Activated naive CD8-positive, alpha-beta T cell (primary cell): Measurements from ENCODE around the gene TARS3.
"Not testable (repeated sequence)": the region's sequence is repeated elsewhere in the genome, so short reads cannot be mapped to it uniquely, and the experiment has no call there.

Source experiments
- H3K27ac Mint-ChIP-seq: one replicate; pipeline ENCODE4 v1.8.0; 2021; ENCODE audit warnings: mixed read lengths
- H3K27me3 Mint-ChIP-seq: one replicate; pipeline ENCODE4 v1.8.0; 2021; ENCODE audit warnings: mixed read lengths
- H3K36me3 Mint-ChIP-seq: one replicate; pipeline ENCODE4 v1.8.0; 2021; ENCODE audit warnings: mixed read lengths
- H3K4me1 Mint-ChIP-seq: one replicate; pipeline ENCODE4 v1.8.0; 2021; ENCODE audit warnings: low read depth, mixed read lengths
- H3K4me3 Mint-ChIP-seq: one replicate; pipeline ENCODE4 v1.8.0; 2021; ENCODE audit warnings: mild to moderate bottlenecking, mixed read lengths
- H3K9me3 Mint-ChIP-seq: one replicate; pipeline ENCODE4 v1.8.0; 2021; ENCODE audit warnings: low read depth, mixed read lengths

The TARS3 gene

GRCh38 chr15:101635944-101636727 is 88.1 kb downstream of the TARS3 start:
- Mint-ChIP-seq H3K27me3 (no peaks in the 10 kb centered on the region), H3K9me3 (no peaks in the 10 kb centered on the region), H3K4me3 (no peak overlapping the region), H3K4me1 (peaks cover 4% of the 10 kb centered on the region), H3K27ac (no peak overlapping the region), H3K36me3 (peaks cover 5% of the 10 kb centered on the region)

- no peaks in the 10 kb centered on the region for H3K9me3 Mint-ChIP-seq
- no peaks in the 10 kb centered on the region for H3K36me3 Mint-ChIP-seq
- H3K4me3 Mint-ChIP-seq = no peak overlapping the region
- no peak overlapping the region for H3K27ac Mint-ChIP-seq
- H3K27me3 Mint-ChIP-seq = no peaks in the 10 kb centered on the region
- H3K4me1 Mint-ChIP-seq = no peaks in the 10 kb centered on the region
Observed at GRCh38 chr15:101633356-101633755, 90.9 kb downstream of the TARS3 start.

GRCh38 chr15:101626729-101627128 is 97.5 kb downstream of the TARS3 start:
- H3K36me3 Mint-ChIP-seq = peaks cover 16% of the 10 kb centered on the region

GRCh38 chr15:101625980-101626379 is 98.3 kb downstream of the TARS3 start:
- Mint-ChIP-seq H3K4me3 (no peak overlapping the region), H3K36me3 (peaks cover 18% of the 10 kb centered on the region), H3K4me1 (peaks cover 35% of the 10 kb centered on the region), H3K27me3 (no peaks in the 10 kb centered on the region), H3K9me3 (no peaks in the 10 kb centered on the region), H3K27ac (no peak overlapping the region)

More at GRCh38 chr15:101626729-101627128, 97.5 kb downstream of the TARS3 start:
- not testable (repeated sequence) for H3K27me3 Mint-ChIP-seq, H3K27ac Mint-ChIP-seq, H3K9me3 Mint-ChIP-seq, H3K4me3 Mint-ChIP-seq
- H3K4me1 Mint-ChIP-seq = peaks cover 32% of the 10 kb centered on the region

DNA sequence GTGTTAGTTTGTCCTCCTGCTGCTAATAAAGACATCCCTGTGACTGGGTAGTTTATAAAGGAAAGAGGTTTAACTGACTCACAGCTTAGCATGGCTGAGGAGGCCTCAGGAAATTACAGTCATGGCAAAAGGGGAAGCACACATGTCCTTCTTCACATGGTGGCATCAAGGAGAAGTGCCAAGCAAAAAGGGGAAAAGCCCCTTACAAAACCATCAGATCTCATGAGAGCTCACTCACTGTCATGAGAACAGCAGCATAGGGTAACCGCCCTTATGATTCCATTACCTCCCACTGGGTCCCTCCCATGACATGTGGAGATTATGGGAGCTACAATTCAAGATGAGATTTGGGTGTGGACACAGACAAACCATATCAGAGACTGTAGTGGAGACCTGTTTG is 99.1 kb downstream of the TARS3 start:
- peaks cover 18% of the 10 kb centered on the region for H3K36me3 Mint-ChIP-seq
- peaks cover 35% of the 10 kb centered on the region for H3K4me1 Mint-ChIP-seq
- no peak overlapping the region for H3K27ac Mint-ChIP-seq
- no peaks in the 10 kb centered on the region for H3K27me3 Mint-ChIP-seq
- no peak overlapping the region for H3K4me3 Mint-ChIP-seq
- H3K9me3 Mint-ChIP-seq = no peaks in the 10 kb centered on the region

DNA sequence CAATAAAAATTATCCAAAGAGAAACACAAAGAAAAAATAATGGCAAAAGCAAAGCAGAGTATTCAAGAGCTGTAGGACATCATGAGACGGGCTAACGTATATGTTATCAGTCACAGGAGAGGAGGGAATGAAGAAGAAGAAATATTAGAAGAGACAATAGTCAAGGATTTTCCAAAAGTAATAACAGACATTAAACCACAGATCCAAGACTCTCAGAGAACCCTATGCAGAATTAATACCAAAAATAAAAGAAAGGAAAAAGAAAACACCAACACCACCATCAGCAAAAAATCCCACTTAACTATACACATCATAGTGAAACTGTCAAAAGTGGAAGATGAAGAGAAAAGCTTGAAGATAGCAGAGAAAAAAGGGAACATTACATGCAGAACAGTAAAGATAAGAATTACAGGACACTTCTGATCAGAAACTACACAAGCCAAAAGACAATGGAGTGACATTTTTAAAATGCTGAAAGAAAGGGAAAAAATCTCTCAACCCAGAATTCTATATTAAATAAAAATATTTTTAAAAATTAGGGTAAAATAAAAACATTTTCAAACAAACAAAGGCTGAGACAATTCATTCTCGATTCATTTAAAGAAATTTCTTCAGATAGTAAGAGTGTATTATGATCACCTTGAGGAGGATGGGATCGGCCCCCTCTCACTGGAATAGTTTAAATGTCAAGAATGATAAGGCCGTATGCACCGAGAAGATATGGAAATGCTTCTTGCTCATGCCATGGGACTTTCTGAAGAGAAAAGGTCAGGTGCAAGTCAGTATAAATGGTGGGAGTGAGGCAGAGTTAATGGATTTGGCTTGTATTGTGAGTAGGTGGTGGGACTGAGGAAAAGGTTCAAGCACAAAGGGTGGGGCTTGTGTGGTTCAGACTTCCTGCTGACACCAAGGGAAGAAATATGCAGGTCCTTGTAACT is 100.6 kb downstream of the TARS3 start:
- Mint-ChIP-seq H3K36me3 (peaks cover 18% of the 10 kb centered on the region), H3K27me3 (no peaks in the 10 kb centered on the region), H3K9me3 (no peaks in the 10 kb centered on the region), H3K4me3 (no peak overlapping the region), H3K27ac (peak overlapping the region; percentile 61), H3K4me1 (peaks cover 36% of the 10 kb centered on the region)

DNA sequence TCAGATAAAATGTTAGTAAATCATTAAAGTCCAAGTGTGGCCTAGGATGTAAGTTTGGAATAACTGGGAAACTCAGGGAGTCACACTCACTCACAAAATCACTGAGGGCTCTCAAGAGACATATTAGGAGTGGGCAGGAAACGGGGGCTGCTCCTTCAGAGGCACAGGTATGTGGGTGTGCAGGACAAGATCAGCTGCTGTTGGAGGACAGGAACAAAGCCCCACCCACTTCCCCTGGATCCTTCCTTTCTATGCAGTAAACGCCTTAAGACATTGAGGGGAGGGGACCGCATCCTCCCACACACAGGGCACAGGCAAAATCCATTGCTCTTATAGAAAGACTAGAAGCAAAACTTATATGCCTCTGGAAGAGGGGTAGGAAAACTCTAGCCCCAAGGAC is 102.3 kb downstream of the TARS3 start:
- Mint-ChIP-seq H3K4me3 (no peak overlapping the region), H3K36me3 (peaks cover 20% of the 10 kb centered on the region), H3K4me1 (peaks cover 36% of the 10 kb centered on the region), H3K9me3 (no peaks in the 10 kb centered on the region), H3K27me3 (no peaks in the 10 kb centered on the region), H3K27ac (no peak overlapping the region)

DNA sequence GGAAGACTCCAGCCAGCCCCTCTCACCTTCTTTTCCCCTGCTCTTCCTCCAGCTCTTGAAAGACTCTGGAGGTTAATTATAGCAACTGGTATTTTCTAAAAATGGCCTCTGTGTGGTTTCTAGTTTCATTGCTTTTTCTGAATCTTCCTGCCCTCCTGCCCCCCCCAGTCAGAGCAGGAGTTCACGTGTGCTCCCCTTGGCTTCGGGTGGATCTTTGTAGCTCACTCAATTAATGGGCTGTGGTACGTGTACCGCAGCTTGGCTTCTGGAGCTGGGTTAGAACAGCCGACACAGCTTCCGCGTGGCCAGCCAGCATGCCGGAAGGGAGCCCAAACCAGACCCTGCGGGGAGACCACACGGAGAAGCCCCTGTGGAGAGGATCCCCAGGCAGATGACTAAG is 103.6 kb downstream of the TARS3 start:
- peaks cover 31% of the 10 kb centered on the region for H3K4me1 Mint-ChIP-seq
- H3K9me3 Mint-ChIP-seq = no peaks in the 10 kb centered on the region
- peaks cover 16% of the 10 kb centered on the region for H3K36me3 Mint-ChIP-seq
- H3K27me3 Mint-ChIP-seq = no peaks in the 10 kb centered on the region
- no peak overlapping the region for H3K27ac Mint-ChIP-seq
- no peak overlapping the region for H3K4me3 Mint-ChIP-seq

- Mint-ChIP-seq H3K27me3 (no peaks in the 10 kb centered on the region), H3K4me1 (peaks cover 28% of the 10 kb centered on the region), H3K9me3 (no peaks in the 10 kb centered on the region), H3K36me3 (peaks cover 14% of the 10 kb centered on the region), H3K4me3 (no peak overlapping the region), H3K27ac (no peak overlapping the region)
Observed at GRCh38 chr15:101619615-101619865, 104.7 kb downstream of the TARS3 start.

DNA sequence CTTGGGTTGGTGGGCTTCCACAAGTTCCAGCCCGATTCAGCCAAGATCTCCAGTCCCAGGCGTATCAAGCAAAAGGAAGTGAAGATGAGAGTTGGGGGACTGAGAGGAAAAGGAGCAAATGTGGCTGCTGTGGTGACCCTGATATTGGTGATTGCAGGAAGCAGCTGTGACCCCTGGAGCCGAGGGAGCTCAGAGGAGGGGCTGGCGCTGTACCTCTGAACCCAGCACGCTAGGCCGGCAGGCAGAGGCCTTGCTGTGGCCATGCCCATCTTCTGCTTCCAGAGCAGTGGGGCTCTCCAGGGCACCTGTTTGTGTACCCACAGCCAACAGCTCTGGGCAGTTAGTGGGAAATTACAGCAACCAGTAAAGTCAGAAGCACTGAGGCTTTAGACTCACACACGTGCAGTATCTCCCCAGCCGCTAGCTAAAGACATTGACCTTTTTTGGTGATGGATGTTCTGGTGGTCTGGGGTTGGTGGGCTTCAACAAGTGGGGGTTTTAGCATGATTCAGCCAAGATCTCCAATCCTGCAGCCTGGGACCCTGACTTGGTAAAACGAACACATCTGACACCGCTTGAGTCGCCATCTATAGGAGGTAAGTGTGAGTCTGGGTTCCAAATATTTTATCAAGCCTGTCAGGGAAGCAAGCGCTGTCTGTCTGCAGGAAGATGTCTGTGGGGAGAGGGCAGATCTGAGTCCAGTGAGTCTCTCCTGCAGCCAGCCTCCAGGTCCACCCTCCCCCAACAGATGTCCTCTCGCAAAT is 105.2 kb downstream of the TARS3 start:
- Mint-ChIP-seq H3K27me3 (no peaks in the 10 kb centered on the region), H3K27ac (no peak overlapping the region), H3K4me1 (peaks cover 23% of the 10 kb centered on the region), H3K4me3 (no peak overlapping the region), H3K36me3 (peaks cover 13% of the 10 kb centered on the region), H3K9me3 (no peaks in the 10 kb centered on the region)

- Mint-ChIP-seq H3K9me3 (no peaks in the 10 kb centered on the region), H3K4me3 (no peak overlapping the region), H3K36me3 (peaks cover 5% of the 10 kb centered on the region), H3K4me1 (peaks cover 16% of the 10 kb centered on the region), H3K27me3 (no peaks in the 10 kb centered on the region), H3K27ac (no peak overlapping the region)
Observed at GRCh38 chr15:101618076-101618475, 106.2 kb downstream of the TARS3 start.

GRCh38 chr15:101617390-101617965 is 106.8 kb downstream of the TARS3 start:
- Mint-ChIP-seq H3K36me3 (peaks cover 4% of the 10 kb centered on the region), H3K27ac (no peak overlapping the region), H3K27me3 (no peaks in the 10 kb centered on the region)

DNA sequence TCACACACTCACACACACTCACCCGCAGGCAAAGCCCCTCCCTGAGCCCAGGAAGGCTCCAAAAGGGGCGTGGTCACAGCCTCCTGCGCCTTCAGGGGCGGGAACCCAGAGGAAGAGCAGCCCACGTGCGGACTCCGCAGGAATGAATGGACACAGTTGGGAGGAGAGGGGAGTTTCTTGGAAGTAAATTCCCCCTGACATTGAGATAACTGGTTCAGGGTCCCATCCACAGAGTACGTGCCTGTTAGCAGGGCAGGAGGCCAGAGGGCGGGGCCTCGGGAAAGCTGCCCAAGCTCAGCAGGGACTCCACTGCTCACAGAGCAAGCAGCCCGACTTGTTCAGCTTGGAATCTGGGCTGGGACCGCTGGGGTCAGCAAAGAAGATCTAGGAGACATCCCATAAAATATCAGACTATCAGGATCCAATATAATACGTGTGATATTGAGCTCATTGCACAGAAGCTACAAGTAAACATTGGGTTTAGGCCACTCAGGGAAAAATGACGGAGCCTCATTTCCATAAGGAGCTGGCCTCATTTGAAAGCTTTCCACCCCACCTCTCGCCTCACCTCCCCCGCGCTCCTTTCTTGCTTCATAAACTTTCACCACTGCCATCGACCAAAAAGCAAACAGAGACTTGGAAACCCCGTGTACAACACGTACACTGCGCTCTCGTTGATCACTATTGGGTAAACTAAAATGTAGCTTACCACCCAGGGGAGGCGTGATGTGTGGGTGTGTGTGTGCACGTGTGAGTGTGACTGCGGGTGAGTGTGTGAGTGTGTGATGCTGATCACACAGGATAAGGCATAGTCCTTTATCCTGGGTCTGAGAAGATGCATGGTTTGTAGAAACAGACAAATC is 108.1 kb downstream of the TARS3 start:
- H3K27me3 Mint-ChIP-seq = no peaks in the 10 kb centered on the region
- no peak overlapping the region for H3K27ac Mint-ChIP-seq
- H3K4me3 Mint-ChIP-seq = no peak overlapping the region
- H3K4me1 Mint-ChIP-seq = peaks cover 1% of the 10 kb centered on the region
- H3K36me3 Mint-ChIP-seq = peaks cover 2% of the 10 kb centered on the region
- no peaks in the 10 kb centered on the region for H3K9me3 Mint-ChIP-seq

More at GRCh38 chr15:101617390-101617965, 106.8 kb downstream of the TARS3 start:
- Mint-ChIP-seq H3K4me3 (no peak overlapping the region), H3K9me3 (no peaks in the 10 kb centered on the region), H3K4me1 (peaks cover 11% of the 10 kb centered on the region)

GRCh38 chr15:101615414-101615985 is 108.8 kb downstream of the TARS3 start:
- H3K4me1 Mint-ChIP-seq = peaks cover 1% of the 10 kb centered on the region
- no peaks in the 10 kb centered on the region for H3K9me3 Mint-ChIP-seq
- no peak overlapping the region for H3K27ac Mint-ChIP-seq
- H3K4me3 Mint-ChIP-seq = no peak overlapping the region
- no peaks in the 10 kb centered on the region for H3K27me3 Mint-ChIP-seq
- peaks cover 2% of the 10 kb centered on the region for H3K36me3 Mint-ChIP-seq
